Neuron (in vitro differentiated cells): ENCODE measurements around the gene NSG1.
"Not testable (repeated sequence)": the region's sequence is repeated elsewhere in the genome, so short reads cannot be mapped to it uniquely, and the experiment has no call there.

Experiments
- H2AFZ ChIP-seq: one replicate; pipeline ENCODE4 v1.6.1; 2013; ENCODE audit warnings: low read depth, mild to moderate bottlenecking, inconsistent platforms, low read length, moderate library complexity
- H3K27me3 ChIP-seq: one replicate; pipeline ENCODE4 v1.6.1; 2013; ENCODE audit warnings: low read length; ENCODE audit not compliant: insufficient read depth
- H3K36me3 ChIP-seq: one replicate; pipeline ENCODE4 v1.6.1; 2013; ENCODE audit warnings: low read length; ENCODE audit not compliant: insufficient read depth
- H3K4me1 ChIP-seq: one replicate; pipeline ENCODE4 v1.6.1; 2013; ENCODE audit warnings: low read length; ENCODE audit not compliant: insufficient read depth
- H3K4me3 ChIP-seq: 2 replicates; pipeline ENCODE4 v1.5.1; 2013; ENCODE audit warnings: mild to moderate bottlenecking, low read length, moderate library complexity
- H3K9me3 ChIP-seq: one replicate; pipeline ENCODE4 v1.6.1; 2013; ENCODE audit warnings: low read length

The NSG1 gene

GRCh38 chr4:4418676-4419390 lies 31.9 kb downstream of the NSG1 start:
- H3K9me3 ChIP-seq: peaks cover 2% of the 10 kb centered on the region
- no peak overlapping the region for H2AFZ ChIP-seq
- peaks cover 11% of the 10 kb centered on the region for H3K4me1 ChIP-seq
- H3K27me3 ChIP-seq: no peaks in the 10 kb centered on the region
- peaks cover 47% of the 10 kb centered on the region for H3K36me3 ChIP-seq
- no peak overlapping the region for H3K4me3 ChIP-seq

DNA sequence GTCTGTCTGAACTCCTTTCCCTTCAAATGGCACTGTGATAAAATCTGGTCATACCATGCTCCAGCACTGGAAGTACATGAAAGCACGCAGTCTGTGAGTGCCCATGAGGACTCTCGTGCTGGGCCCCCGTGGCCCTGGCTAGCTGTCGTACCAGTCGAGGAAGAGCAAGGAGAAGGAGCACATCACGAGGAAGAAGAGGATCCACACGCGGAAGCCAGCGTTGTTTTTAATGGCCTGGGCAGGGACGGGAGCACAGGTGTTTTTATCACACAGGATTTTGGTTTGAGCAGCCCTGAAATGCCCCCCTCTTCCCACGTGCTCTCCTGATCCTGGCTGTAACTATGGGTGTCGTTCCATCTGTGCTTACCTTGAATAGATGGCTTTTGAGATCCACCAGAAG lies 33.0 kb downstream of the NSG1 start:
- peaks cover 47% of the 10 kb centered on the region for H3K36me3 ChIP-seq
- H2AFZ ChIP-seq: no peak overlapping the region
- no peak overlapping the region for H3K4me3 ChIP-seq
- H3K9me3 ChIP-seq: peaks cover 2% of the 10 kb centered on the region
- no peaks in the 10 kb centered on the region for H3K27me3 ChIP-seq
- peaks cover 21% of the 10 kb centered on the region for H3K4me1 ChIP-seq

DNA sequence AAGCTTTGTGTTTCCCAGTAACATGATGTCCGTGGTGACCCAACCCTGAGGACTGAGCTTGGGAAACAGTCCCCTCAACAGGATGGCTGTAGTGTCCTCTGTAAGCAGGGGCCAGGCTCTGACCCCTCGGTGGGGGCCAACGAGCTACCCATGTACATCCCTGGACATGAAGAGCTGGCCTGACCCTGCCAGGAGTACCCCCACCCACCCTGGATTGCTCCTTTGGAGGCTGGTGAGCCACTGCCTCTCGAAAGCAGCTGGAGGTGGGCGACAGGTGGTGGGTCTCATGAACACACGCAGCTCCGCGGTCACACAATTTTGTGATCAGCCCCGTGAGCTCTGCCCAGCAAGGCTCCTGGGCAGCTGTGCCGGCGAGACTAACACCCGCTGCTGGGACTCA lies 33.5 kb downstream of the NSG1 start:
- H2AFZ ChIP-seq: no peak overlapping the region
- H3K4me3 ChIP-seq: no peak overlapping the region
- H3K36me3 ChIP-seq: peaks cover 47% of the 10 kb centered on the region
- H3K4me1 ChIP-seq: peaks cover 21% of the 10 kb centered on the region
- H3K9me3 ChIP-seq: peaks cover 2% of the 10 kb centered on the region
- H3K27me3 ChIP-seq: no peaks in the 10 kb centered on the region

DNA sequence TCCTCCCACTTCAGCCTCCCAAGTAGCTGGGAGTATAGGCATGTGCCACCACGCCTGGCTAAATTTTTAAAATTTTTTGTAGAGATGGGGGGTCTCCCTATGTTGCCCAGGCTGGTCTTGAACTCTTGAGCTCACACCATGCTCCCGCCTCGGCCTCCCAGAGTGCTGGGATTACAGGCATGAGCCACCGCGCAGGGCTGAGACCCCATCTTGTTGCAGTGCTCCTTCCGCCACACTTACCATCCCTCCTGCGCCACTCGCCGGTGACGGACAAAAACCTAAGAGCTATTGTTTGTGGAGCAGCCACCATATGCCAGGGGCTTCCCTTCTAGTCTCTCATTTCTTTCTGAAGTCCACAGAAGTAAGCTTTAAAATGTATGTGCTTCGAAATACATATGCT lies 34.5 kb downstream of the NSG1 start:
- H2AFZ ChIP-seq: no peak overlapping the region
- H3K4me1 ChIP-seq: peaks cover 21% of the 10 kb centered on the region
- no peaks in the 10 kb centered on the region for H3K9me3 ChIP-seq
- H3K4me3 ChIP-seq: no peak overlapping the region
- H3K36me3 ChIP-seq: peaks cover 44% of the 10 kb centered on the region
- H3K27me3 ChIP-seq: no peaks in the 10 kb centered on the region

GRCh38 chr4:4422117-4422516 lies 35.2 kb downstream of the NSG1 start:
- Histone ChIP-seq H3K4me1 (peaks cover 21% of the 10 kb centered on the region), H3K36me3 (peaks cover 40% of the 10 kb centered on the region)

DNA sequence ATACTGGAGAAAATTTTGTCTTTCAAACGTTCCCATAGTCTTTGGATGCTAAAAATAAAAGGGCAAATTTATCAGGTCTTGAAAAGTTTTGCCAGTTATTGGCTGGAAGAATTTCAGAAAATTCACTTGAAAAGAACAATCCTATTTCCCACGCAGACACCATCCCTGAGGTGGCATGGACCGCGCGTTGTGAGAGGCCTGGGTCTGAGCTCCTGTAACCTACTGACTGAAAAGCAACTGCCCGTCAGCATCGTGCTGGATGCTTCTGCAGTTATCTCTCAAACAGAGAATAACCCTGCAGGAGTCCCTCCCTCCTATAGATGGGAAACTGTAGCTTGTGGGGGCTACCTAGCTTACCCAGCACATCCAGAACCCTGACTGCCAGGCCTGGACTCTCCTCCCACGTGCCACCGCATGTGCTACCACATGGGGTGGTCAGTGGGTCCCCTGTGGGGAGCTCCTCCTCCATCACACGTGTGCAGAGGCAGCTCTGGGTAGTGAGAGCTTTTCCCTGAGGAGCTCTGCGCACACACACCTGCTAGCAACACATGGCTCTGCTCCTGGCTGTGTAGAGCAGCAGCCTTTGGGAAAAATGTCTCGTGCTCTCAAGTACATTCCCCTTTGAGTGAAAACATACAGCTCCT lies 36.1 kb downstream of the NSG1 start:
- Histone ChIP-seq H2AFZ (no peak overlapping the region), H3K4me1 (peaks cover 21% of the 10 kb centered on the region), H3K4me3 (no peak overlapping the region), H3K36me3 (peaks cover 33% of the 10 kb centered on the region), H3K27me3 (no peaks in the 10 kb centered on the region), H3K9me3 (no peaks in the 10 kb centered on the region)

More at GRCh38 chr4:4422117-4422516, 35.2 kb downstream of the NSG1 start:
- not testable (repeated sequence) for H2AFZ ChIP-seq, H3K27me3 ChIP-seq, H3K4me3 ChIP-seq, H3K9me3 ChIP-seq

- H3K27me3 ChIP-seq: no peaks in the 10 kb centered on the region
- peaks cover 21% of the 10 kb centered on the region for H3K4me1 ChIP-seq
- no peak overlapping the region for H2AFZ ChIP-seq
- H3K9me3 ChIP-seq: no peaks in the 10 kb centered on the region
- H3K36me3 ChIP-seq: peaks cover 26% of the 10 kb centered on the region
- no peak overlapping the region for H3K4me3 ChIP-seq
These were observed 37.0 kb downstream of the NSG1 start for GRCh38 chr4:4423706-4424498.

GRCh38 chr4:4424499-4425115 lies 37.7 kb downstream of the NSG1 start:
- no peak overlapping the region for H3K4me3 ChIP-seq
- H3K9me3 ChIP-seq: no peaks in the 10 kb centered on the region
- H3K27me3 ChIP-seq: no peaks in the 10 kb centered on the region
- peaks cover 21% of the 10 kb centered on the region for H3K36me3 ChIP-seq
- peaks cover 19% of the 10 kb centered on the region for H3K4me1 ChIP-seq
- H2AFZ ChIP-seq: no peak overlapping the region

DNA sequence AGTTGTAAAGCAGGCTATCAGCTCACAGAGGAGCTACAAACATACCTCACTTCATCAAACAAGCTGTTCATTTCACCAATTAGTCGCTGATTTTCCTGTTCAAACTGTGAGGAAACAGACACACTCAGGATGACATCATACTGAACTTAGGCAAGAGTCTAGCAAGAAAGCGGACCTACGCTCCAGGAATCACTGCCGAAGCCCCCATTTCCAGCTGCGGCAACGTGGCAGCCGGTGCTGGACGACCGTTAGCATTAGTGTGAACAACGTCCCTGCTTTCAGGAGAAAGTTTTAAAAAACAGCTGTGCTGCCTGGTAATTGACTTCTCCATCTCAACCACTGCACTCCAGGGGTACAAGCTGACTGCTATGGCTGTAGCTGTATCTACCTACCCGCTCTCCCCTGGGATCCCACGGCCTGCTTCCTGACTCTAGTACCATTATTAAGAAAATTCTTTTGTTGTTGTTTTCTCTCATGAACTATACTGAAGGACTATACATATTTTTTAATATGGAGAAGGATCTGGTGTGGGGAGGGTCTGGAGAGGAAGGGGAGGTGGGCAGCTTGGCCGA lies 38.3 kb downstream of the NSG1 start:
- peaks cover 17% of the 10 kb centered on the region for H3K4me1 ChIP-seq
- H3K4me3 ChIP-seq: no peak overlapping the region
- H3K9me3 ChIP-seq: no peaks in the 10 kb centered on the region
- no peaks in the 10 kb centered on the region for H3K27me3 ChIP-seq
- H3K36me3 ChIP-seq: peaks cover 15% of the 10 kb centered on the region
- H2AFZ ChIP-seq: no peak overlapping the region

DNA sequence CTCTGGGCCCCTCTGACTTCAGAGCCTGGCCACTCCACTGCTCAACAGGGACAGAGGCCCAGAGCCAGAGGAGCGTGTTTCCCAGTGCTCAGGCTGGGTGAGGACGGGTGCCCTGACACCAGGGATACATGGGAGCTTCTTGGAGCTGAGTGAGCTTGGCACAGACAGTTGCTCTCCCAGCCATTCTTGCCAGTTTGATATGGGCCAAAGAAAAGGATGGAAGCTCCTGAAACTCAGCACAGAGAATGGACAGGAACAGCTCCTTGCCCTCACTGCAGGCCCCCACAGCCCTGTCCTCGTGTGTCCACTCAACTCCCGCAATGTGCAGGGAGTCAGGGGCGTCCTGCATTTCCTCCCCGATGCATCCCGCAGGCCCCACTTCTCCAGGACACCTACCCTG lies 38.8 kb downstream of the NSG1 start:
- Histone ChIP-seq H2AFZ (no peak overlapping the region), H3K4me3 (no peak overlapping the region), H3K9me3 (no peaks in the 10 kb centered on the region), H3K36me3 (peaks cover 10% of the 10 kb centered on the region), H3K4me1 (peaks cover 17% of the 10 kb centered on the region), H3K27me3 (no peaks in the 10 kb centered on the region)

GRCh38 chr4:4426511-4427120 lies 39.7 kb downstream of the NSG1 start:
- Histone ChIP-seq H3K27me3 (no peaks in the 10 kb centered on the region), H3K9me3 (no peaks in the 10 kb centered on the region), H3K4me1 (peaks cover 17% of the 10 kb centered on the region), H3K4me3 (no peak overlapping the region), H3K36me3 (peaks cover 8% of the 10 kb centered on the region), H2AFZ (no peak overlapping the region)

DNA sequence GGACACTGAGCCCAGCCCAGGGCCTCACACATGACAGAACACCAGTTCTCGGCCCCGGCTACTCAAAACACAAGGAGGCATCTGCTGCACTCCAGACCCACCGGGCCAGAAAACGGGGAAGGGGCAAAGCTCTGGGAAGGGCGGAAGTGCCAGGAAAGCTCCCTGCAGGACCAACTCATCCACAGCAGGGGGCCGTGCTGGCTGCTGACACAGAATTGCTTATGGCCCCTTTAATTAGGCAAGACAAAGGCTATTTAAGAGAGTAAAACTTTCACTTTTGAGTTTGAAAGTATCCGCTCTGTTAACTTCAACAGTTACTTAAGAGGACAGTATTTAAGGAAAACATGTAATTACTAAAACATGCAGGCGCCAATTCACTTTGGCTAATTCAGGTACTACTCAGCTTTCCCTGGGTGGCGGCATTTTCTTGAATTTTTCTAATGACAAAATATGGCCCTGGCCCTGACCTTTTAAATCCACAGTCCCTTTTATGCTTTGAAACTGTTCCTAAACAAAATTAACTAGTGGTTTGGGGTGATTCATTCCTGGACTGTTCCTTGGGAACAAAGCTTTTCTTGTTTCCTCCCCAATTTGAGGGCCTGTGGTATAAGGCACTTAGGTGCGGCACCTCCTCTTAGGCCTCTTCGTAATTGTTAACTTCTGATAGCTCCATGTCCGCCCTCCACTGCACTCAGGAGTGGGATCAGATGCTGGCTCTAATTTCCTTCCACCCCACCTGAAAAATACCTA lies 40.4 kb downstream of the NSG1 start:
- peaks cover 17% of the 10 kb centered on the region for H3K4me1 ChIP-seq
- no peaks in the 10 kb centered on the region for H3K27me3 ChIP-seq
- no peaks in the 10 kb centered on the region for H3K9me3 ChIP-seq
- no peak overlapping the region for H2AFZ ChIP-seq
- H3K36me3 ChIP-seq: peaks cover 5% of the 10 kb centered on the region
- H3K4me3 ChIP-seq: no peak overlapping the region
